HG03558 (cell line): Measurements from ENCODE around the gene FES.
"Not testable (repeated sequence)": the region's sequence is repeated elsewhere in the genome, so short reads cannot be mapped to it uniquely, and the experiment has no call there.

ENCODE experiments used
- ATAC-seq: cut with Tn5 transposase; IDR thresholded peaks from one replicate; pipeline ENCODE4 v1.9.1; 2021; ENCODE audit warnings: moderate number of reproducible peaks; ENCODE audit not compliant: unreplicated experiment; ENCODE audit errors: extremely low read depth

Gene FES

DNA sequence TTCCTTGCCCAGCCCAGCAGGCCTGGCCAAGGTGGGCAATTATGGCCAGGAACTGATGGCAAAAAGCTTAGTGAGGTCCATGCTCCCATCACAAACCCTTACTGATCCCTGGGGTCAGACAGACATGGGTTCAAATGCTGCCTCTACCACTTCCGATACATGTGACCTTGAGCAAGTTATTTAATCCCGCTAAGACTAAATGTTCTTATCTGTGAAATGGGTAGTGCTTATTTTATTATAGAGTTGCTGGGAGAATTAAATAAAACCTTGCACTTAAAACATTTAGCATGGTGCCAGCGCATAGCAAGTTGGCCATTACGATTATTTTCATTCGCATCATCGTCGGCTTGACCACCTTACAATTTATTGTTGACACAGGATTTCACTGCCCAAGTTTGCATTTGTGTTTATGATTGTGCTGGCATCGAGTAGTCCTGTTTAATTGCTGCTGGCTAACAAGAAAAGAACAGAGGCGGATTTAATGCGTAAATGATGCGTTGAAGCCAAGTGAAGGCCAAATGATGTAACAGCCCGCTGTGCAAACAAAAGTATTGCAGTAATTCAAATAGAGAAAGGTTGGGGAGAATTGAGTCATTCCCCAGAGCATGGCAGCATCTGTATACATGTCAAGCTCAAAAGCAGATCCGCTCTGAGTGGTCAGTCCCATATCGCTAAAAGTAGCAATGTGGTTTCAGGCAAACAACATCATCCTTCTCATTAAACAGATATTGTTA lies 23.2 kb upstream of the FES start:
- no peak for ATAC-seq

DNA sequence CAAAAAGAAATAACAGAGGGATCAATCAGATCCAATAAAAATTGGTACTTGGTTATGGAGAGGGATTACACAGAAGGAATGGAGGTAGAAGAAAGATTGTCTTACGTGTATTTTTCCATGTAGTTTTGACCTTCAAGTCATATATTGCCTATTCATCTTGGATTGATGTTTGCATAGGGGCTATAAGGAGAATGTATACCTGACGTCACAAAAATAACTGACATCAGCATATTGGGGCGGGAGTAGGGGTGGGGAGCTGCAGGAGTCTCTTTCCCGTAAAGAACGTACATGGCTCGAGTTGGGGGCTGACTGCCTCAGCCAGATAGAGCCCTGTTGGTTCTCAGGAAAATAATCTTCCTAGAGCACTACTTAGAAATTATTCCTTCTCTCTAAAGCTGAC lies 21.8 kb upstream of the FES start:
- ATAC-seq = no peak

DNA sequence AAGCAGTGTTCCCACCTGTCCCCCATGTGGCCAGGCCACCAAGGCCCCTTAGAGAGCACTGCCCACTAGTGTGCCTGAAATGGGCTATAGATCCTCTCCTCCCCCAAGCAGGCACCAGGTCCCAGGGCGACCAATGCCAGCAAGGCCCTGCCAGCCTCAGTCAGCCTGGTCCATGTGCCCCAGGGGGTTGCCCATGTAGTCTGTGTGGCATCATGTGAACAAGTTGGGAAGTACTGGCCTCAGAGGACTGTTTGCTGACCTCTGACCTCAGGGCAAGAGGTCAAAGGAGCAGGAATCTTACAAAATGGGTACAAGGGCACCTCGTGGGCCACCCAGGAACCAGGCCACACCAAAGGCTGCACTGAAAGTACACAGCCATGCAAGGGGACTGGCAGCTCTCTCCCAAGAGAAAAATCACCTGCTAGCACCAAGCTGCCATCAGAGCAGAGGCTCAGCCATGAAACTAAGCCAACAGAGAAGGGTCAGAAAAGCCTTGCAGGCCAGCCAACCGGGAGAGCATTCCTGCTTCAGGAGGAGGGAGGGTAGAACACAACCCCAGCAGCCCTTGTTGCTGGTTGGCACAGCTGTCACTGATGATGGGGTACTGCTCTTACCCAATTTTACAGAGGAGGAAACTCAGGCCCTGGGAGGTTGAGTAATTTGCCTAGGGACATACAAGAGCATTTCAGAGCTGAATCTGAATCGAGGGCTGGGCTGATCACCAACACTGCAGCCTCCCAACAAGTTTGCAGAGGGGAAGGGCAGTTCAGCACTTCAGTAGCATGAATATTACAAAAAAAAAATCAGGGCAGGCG lies 21.1 kb upstream of the FES start:
- no peak for ATAC-seq

DNA sequence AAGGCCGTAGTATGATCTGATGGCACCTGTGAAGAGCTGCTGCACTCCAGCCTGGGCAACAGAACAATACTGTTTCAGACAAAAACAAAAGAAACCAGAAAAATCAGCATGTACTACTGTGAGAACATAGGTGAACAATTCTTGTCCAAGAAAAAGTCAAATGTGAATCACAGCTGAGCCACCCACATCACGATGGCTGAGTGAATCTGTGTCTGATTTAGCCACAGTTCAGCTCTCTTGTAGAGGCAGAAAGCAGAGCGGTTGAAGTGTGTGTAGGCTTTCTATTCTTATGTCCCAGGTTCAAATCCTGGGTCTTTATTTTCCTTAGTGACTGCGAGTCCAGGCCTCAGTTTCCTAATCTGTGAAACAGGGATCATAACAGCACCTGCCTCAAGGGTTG lies 20.3 kb upstream of the FES start:
- ATAC-seq = no peak

DNA sequence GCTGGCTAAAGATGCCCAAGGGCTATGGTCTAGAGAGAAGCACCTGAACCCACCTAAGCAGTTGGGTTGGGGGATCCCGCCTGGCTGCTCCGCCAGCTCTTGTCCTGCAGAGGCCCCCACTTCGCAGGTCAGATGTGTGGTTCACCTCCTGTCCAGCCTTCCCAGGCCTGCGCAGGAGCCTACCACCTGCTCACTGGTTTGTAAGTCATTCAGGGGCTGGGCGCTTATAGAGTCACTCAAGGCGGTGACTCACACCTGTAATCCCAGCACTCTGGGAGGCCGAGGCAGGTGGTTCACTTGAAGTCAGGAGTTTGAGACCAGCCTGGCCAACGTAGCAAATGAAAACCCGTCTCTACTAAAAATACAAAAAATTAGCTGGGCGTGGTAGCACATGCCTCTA lies 19.8 kb upstream of the FES start:
- ATAC-seq = no peak

DNA sequence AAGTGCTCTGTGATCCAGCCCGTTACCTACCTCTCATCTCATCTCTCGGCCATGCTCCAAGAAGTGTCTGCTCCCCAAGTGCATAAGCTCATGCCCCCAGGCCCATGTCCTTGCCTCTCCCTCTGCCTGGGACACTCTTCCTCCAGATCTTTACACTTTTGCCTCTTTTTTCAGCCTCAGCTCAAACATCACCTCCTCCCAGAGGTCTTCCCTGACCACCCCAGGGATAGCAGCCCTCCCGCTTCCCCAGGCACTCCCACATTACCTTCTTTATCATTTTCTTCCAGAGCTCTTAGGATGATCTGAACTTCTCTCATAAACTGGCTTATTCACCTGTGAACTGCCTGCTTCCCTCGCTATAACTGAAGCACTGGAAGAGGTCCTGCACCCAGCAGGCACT lies 18.6 kb upstream of the FES start:
- no peak for ATAC-seq

DNA sequence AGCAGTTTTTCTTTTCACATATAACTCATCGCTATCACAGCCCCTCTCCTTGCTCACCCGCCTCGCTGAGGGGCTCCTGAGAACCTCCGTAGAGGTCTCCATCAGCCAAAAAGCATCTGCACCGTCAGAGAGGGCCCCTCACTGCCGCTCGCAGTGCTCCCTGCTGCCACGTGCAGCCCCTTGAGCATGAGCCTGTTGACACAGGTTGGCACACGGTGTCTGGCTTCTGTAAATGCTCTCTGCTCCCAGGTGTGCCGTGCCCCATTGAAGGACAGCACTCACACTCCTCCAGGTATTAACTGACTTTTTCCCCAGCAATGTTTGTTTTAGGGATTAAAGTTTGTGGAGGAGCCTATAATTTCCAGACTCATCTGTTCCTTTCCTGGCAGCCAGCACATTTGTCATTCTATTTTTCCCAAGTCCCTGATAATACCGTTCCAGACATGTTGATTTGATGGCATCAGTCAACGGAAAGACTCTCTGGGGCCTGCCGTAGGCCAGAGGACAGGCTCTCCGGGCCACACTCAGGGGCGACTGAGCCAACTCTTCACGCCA lies 18.1 kb upstream of the FES start:
- no peak for ATAC-seq

DNA sequence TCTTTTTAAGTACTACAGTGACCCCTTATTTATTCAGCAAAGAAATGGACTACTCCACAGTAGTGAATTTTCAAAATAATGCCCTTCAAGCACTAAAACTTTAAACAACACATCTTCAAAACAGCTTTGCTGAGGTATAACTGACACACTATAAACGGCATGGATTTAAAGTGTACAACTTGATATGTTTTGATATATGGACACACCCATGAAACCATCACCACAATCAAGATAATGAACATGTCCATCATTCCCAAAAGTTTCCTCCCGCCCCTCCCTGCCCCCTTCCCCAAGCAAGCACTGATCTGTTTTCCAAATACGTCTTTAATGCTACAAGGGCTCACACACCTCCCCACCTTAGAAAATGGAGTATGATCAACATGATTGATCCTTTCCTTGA lies 17.5 kb upstream of the FES start:
- no peak for ATAC-seq

DNA sequence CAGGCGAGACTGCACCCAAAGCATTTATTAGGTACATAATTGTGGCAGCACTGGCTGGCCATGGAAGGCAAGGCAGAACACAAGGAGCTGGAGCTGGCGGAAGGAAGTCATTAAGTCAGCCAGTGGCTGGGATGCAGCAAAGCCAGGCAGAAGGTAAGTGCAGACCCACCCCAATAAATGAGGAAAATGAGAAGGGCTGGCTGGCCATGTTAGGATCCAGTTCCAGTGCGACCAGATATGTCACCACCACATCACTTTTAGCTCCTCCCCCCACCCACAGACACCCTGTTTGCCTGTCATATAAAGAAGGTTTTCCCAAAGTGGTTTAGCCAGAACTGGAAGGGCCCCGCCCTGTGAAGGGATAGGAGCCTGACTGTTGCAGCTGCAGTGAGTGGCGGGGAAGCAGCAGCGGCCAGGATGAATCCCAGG lies 16.0 kb upstream of the FES start, which contains the start of gene FURIN:
TSS of gene FURIN (plus strand) at position 328 of the 429 bp plus-strand sequence. CDS start 7,153 bp downstream, outside the sequence.
- ATAC-seq = no peak

DNA sequence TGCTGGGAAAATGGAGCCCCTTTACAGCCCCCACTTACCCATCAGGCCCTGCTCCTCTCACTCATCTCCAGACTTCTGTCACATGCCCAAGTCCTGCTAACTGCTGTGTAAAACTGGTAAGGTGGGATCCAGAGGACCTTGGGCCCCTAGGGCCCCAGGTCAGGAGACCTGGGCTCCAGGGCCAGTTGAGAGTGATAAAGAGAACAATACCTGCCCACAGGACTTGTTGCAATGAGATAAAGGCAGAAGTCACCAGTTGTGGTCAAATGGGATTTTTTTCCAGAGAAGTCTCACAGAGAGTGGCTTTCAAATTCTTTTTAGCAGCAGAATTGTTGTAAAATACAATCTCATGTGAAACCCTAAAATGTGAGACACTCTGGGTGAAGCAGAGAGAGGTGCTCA lies 15.2 kb upstream of the FES start:
- no peak for ATAC-seq

DNA sequence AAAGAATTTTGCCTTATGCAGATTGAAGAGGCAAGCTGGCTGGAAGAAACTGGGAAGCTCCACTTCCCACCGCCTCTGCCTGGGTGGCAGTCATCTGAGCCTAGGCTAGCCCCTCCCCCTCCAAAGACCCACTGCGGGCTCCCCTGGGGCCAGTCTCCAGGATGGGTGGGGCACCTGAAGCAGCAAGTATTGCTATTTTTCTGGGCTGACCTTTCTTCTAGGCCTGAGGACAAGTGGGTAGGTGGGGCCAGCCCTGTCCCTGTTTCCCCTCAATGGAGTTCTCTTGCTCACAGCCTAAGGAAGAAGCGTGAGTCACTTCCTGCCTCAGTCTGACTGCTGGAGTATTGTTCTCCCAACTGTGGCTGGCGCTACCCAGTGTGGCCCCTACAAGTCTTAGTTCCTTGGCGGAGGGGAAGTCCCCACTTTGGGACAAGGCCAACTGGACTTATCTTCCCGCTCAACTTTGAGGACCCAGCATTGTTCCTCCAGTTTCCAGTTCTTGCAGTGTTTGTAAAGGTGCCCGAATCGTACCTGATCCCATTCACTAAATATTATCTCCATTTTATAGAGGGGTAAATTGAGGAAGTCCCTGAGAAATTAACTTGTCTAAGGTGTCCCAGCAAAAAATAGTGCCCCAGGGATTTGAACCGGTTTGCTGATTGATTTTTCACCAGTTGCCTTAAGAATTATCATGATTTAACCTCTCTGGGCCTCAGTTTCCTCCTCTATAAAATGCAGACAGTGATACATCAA lies 14.5 kb upstream of the FES start:
- ATAC-seq = no peak

DNA sequence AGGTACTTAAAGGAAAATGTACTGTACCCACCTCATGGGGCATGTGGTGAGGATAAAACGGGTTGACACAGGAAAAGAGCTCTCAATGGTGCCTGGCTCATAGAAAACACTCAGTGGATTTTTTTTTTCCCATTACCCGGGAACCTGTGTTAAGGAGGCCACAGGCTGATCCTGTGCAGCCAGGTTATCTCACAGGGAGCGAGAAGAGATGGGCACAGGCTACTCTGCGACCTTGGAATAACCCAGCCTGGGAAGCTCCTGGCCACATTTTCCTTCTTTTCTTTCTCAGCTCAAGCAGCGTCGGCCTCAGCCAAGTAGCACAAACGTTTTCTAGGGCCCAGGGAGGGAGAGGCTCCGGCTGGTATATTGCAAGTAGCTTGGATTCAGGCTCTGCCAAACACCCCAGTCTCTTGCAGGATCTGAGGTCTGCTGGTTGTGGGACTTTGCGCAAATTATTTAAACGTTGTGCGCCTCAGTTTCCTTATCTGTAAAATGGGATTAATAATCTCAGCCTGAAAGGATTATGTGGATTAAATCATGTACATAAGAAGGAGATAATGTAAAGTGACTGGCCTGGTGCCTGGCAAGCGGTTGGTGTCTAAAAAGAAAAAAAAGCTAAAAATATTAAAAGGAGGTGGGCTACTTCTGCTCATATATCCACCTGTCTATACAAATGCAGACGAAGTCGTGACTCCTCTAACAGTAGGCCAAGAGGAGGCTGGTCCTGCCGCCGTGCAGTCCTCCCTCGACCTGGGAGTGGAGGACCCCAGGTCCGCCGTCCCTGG lies 13.8 kb upstream of the FES start:
- no peak for ATAC-seq

DNA sequence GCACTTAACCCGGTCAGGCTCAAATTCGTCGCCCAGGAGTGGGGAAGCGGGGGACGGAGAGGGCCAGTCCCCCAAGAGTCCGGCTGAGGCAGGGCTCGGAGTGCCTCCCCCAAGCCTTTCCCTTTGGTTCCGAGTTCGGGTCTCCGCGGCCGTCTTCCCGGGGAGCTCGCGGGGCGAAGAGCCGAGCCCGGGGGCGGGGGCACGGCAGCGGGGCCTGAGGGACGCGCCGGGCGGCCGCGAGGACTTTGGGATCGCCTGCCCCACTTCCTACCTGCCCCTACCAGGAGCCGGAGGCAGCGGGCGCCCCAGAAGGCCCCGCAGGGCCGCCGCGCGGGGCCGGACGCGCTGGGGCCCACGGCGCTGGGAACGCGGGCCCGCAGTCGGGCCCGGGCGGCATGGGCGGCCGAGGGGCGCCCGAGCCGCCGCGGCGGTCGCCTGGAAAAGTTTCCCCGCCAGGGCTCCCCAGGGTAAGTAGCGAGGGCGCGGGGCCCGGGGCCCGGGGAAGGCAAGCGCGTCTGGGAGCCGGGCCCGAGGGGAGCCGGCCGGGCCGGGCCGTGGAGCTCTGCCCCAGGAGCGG lies 13.1 kb upstream of the FES start:
- no peak for ATAC-seq

DNA sequence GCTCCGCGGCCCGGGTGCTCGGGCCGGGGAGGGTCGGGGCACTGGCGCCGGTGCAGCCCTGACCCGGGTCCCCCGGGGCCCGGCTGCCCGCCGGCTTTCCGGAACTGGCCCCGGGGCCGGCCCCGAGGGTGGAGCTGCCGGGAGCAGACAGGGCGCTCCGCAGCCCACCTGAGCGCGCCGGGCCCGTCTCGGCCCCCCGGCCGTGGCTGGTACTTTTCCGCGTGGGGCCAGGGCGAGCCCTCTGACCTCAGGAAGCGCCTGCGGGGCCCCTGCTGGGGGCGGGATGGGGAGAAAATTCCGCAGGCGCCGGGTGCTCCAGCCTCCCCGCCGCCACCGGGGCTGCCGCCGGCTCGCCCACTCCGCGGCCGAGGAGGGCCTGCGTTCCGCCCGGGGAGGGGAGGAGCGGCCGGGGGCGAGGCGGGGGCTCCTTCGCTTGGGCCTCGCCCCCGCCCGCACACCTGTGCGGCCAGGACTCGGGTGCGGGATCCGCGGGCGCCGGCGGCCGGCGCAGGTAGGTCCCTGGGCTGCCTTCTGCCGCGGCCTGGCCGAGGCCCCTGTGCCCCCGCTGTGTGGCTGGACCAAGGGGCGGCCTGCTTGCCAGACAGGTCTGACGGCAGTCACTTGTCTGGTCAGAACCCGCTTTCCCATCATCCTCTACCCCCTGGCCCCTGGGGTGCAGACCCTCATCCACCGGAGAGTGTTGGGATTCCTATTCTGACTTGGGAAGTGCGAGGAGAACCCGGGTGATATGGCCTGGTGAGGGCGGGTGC lies 12.4 kb upstream of the FES start:
- ATAC-seq = no peak

DNA sequence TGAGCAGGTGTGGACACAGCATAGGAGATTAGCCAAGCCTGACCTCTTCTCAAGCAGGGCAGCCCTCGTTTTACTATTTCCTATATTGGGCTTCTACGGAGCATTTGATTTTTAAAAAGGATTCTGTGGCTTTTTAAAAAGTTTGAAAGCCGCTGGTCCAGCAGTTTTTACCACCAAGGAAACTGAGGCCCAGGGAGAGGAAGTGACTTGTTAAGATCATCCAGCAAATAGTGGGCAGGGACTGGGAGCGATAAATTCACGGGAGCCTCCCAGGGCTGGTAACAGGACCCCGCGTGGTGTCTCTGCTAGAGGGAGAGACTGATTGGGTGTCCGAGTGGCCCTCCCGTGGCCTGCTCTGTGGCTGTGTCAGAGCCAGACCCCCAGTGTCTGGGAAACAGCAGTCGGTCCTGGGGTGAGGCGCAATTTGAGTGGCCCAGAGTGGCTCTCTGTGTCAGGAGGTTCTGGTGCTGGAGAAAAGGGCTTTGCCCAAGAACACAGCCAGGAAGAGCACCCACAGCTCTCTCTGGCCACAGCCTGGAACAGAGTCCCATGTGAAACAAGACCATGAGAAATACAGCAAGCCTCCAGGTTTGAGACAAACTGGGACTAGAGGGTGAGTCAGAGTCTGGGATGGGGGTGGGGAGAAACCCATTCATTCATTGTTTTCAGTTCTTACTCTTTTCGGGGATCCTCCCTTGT lies 11.7 kb upstream of the FES start:
- no peak for ATAC-seq

DNA sequence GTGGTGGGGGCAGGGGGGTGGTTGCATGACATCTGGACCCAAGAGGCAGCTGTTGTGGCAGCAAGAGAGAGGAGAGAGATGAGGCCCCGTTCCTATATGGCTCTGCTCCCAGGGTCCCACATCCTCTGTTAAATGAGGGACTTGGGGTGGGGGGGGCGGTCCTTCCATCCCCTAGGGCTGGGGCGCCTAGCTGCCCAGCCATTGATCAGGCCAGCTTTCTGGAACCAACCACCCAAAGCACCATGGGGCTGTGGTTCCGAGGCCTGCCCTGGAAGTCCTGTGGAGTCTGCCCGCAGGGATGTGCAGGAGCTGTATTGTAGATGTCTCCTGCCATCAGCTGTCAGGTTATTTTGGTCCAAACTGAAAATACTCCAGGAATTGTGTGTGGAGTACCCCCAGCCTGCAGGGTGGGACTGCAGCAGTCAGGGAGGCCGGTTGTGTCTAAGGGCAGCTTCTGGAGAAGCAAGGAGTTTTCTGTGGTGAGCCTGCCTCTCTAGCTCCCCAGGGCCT lies 10.8 kb upstream of the FES start:
- no peak for ATAC-seq

DNA sequence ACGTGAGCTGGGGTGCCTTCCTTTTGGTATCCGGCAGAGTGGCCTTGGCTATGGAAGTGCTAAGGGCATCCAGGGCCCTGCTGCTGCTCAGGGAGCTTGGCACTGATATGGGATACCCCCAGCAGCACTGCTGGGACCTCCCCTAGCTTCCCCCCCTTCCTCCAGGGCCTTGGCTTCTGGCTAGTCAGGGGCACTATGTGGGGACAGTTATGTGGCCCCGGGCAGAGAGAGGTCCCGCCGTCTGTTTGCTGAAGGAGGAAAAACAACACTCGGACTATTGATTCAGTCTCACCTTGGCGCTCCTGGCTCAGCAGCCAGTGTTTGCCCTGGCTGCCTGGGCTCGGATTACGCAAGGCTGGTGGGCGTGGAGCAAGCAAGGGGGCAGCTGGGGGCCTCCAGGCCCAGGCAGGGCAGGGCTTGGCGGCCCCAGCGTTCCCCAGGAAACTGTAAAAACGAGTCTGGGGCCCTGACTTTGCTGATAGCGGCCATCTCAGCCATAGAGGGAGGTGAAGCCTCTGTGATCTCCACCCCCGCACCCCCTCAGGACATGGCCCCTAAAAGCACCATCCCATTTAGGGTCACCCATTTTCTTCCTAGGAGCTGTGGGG lies 10.2 kb upstream of the FES start:
- ATAC-seq = no peak

DNA sequence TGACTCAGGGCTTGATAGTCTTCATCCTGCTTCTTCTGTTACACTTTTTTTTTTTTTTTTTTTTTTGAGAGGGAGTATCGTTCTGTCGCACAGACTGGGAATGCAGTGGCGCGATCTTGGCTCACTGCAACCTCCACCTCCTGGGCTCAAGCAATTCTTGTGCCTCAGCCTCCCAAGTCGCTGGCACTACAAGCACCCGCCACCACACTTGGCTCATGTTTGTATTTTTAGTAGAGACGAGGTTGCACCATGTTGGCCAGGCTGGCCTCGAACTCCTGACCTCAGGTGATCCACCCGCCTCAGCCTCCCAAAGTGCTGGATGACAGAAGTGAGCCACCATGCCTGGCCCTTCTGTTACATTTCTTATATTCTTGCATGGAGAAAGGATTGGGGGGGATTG lies 9.3 kb upstream of the FES start:
- not testable (repeated sequence) for ATAC-seq
